ENCODE measurements around the gene MMAB.

GRCh38 chr12:109535863-109536250, 37.4 kb downstream of the MMAB start:
- TF ChIP-seq CTCF (IDR thresholded peaks at IDR 0.05; ENCODE audit: low read depth, low read length) = no peak
- TF ChIP-seq EZH2phosphoT487 (IDR thresholded peaks at IDR 0.05; ENCODE audit: low read depth) = no peak

Measured in OCI-LY3 (cell line).